ENCODE results near the gene GARIN5B. TPM values are rescaled to one million over a fixed set of nuclear protein-coding genes. Genes with fewer than 3 reads are reported as not detected.

GARIN5B gene
- polyA plus RNA-seq, 3 donors: not detected

DNA sequence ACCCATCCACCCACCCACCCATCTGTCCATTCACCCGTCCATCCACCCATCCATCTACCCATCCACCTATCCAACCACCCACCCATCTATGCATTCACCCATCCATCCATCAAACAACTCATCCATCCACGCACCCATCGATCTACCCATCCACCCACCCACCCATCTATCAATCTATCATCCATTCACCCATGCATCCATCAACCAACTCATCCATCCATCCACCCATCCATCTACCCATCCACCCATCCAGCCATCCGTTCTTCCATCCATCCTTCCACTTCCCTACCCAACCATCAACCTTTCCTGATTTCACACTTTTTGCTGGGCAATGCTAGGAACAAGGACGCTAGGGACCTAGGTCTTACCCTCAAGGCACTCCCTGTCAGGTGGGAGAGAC is 19.0 kb upstream of the GARIN5B start:
- Histone ChIP-seq H2AFZ (ENCODE audit: insufficient read depth, low read depth, low read length, poor library complexity, severe bottlenecking) (no peak overlapping the region), H3K9ac (ENCODE audit: insufficient read depth, low read length, poor library complexity, severe bottlenecking) (no peak overlapping the region), H3K79me2 (ENCODE audit: insufficient read depth, low read length) (peaks cover 12% of the 10 kb centered on the region), H3K4me3 (replicated peaks in 1 of 3; ENCODE audit: low read depth in 2 of 3, low read length in 3 of 3) (no peak overlapping the region), H3K36me3 (replicated peaks in 1 of 2; ENCODE audit: control insufficient read depth in 1 of 2, insufficient read depth in 2 of 2, low read length in 2 of 2) (peaks cover 0 to under 1% of the 10 kb centered on the region in 2 donors), H3K27ac (ENCODE audit: low read depth in 1 of 2, low read length in 2 of 2) (no peak overlapping the region), H3K4me2 (replicated peaks; ENCODE audit: extremely low read depth, low read length, poor library complexity, severe bottlenecking) (no peak overlapping the region), H3K27me3 (ENCODE audit: control insufficient read depth in 2 of 2, insufficient read depth in 2 of 2, low read length in 2 of 2) (peaks cover 0 to 13% of the 10 kb centered on the region in 2 donors), H3K4me1 (ENCODE audit: control insufficient read depth in 1 of 2, insufficient read depth in 2 of 2, low read length in 2 of 2) (peaks cover 26 to 31% of the 10 kb centered on the region in 2 donors), H4K20me1 (ENCODE audit: insufficient read depth, low read length) (peaks cover 12% of the 10 kb centered on the region), H3K9me3 (replicated peaks in 1 of 2; ENCODE audit: control insufficient read depth in 1 of 2, insufficient read depth in 1 of 2, low read length in 2 of 2) (no peaks in the 10 kb centered on the region)
- H3K4me1 Mint-ChIP-seq: peaks cover 28% of the 10 kb centered on the region
- H3K4me3 Mint-ChIP-seq: no peak overlapping the region
- intact Hi-C loops (cut with micrococcal nuclease): loop anchor here (5.0 kb wide), 4 partner anchors 40 to 90 kb away; no protein-coding TSS in a partner anchor
- peaks cover 4 to 9% of the 10 kb centered on the region in 2 donors for H3K36me3 Mint-ChIP-seq
- no peak for DNase-seq
- WGBS (ENCODE audit: insufficient coverage): 100% methylated on average over 4 of the region's 5 CpGs
- peaks cover 0 to 4% (median 0%) of the 10 kb centered on the region in 7 donors for H3K9me3 Mint-ChIP-seq
- TF ChIP-seq, protein P1, sequence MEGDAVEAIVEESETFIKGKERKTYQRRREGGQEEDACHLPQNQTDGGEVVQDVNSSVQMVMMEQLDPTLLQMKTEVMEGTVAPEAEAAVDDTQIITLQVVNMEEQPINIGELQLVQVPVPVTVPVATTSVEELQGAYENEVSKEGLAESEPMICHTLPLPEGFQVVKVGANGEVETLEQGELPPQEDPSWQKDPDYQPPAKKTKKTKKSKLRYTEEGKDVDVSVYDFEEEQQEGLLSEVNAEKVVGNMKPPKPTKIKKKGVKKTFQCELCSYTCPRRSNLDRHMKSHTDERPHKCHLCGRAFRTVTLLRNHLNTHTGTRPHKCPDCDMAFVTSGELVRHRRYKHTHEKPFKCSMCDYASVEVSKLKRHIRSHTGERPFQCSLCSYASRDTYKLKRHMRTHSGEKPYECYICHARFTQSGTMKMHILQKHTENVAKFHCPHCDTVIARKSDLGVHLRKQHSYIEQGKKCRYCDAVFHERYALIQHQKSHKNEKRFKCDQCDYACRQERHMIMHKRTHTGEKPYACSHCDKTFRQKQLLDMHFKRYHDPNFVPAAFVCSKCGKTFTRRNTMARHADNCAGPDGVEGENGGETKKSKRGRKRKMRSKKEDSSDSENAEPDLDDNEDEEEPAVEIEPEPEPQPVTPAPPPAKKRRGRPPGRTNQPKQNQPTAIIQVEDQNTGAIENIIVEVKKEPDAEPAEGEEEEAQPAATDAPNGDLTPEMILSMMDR (IDR thresholded peaks at IDR 0.05): no peak
- H3K27me3 Mint-ChIP-seq (ENCODE audit: low read depth in 3 of 3): peaks cover 17 to 27% (median 24%) of the 10 kb centered on the region in 3 donors
- H3K27ac Mint-ChIP-seq: no peak overlapping the region

DNA sequence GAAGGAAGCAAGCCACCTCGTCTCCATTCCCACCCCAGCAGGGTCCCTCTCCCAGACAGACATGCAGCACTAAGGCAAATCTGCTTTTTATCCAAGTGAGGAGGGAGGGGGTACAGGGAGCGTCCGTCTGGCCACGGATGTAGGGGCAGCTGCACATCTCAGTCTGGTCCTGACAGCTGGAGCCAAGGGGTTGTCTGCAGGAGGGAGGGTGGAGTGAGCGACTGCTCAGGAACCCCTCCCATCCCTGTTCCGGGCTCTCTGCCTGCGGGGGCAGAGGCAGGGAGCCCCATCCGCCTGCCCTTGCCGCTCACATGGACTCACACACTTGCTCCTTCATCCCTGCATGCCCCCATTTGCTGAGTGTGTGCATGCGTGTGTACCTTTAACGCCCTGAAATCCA is 16.1 kb upstream of the GARIN5B start:
- Mint-ChIP-seq H3K9me3 (peaks cover 0 to 9% (median 0%) of the 10 kb centered on the region in 7 donors), H3K27ac (no peak overlapping the region), H3K4me3 (no peak overlapping the region), H3K27me3 (ENCODE audit: low read depth in 3 of 3) (peaks cover 35 to 56% (median 47%) of the 10 kb centered on the region in 3 donors), H3K36me3 (peaks cover 0 to 5% of the 10 kb centered on the region in 2 donors), H3K4me1 (peaks cover 12% of the 10 kb centered on the region)
- Histone ChIP-seq H2AFZ (ENCODE audit: insufficient read depth, low read depth, low read length, poor library complexity, severe bottlenecking) (no peak overlapping the region), H4K20me1 (ENCODE audit: insufficient read depth, low read length) (no peaks in the 10 kb centered on the region), H3K79me2 (ENCODE audit: insufficient read depth, low read length) (no peaks in the 10 kb centered on the region), H3K4me3 (replicated peaks in 1 of 3; ENCODE audit: low read depth in 2 of 3, low read length in 3 of 3) (no peak overlapping the region), H3K27me3 (ENCODE audit: control insufficient read depth in 2 of 2, insufficient read depth in 2 of 2, low read length in 2 of 2) (peaks cover 0 to 41% of the 10 kb centered on the region in 2 donors), H3K9ac (ENCODE audit: insufficient read depth, low read length, poor library complexity, severe bottlenecking) (no peak overlapping the region), H3K9me3 (replicated peaks in 1 of 2; ENCODE audit: control insufficient read depth in 1 of 2, insufficient read depth in 1 of 2, low read length in 2 of 2) (no peaks in the 10 kb centered on the region), H3K4me2 (replicated peaks; ENCODE audit: extremely low read depth, low read length, poor library complexity, severe bottlenecking) (no peak overlapping the region), H3K27ac (ENCODE audit: low read depth in 1 of 2, low read length in 2 of 2) (no peak overlapping the region), H3K36me3 (replicated peaks in 1 of 2; ENCODE audit: control insufficient read depth in 1 of 2, insufficient read depth in 2 of 2, low read length in 2 of 2) (no peaks in the 10 kb centered on the region), H3K4me1 (ENCODE audit: control insufficient read depth in 1 of 2, insufficient read depth in 2 of 2, low read length in 2 of 2) (peaks cover 9 to 10% of the 10 kb centered on the region in 2 donors)
- 65% methylated on average over 5 of the region's 11 CpGs for WGBS (ENCODE audit: insufficient coverage)
- intact Hi-C loops (cut with micrococcal nuclease): no loop called here
- TF ChIP-seq, protein P1 (IDR thresholded peaks at IDR 0.05): no peak
- no peak for DNase-seq
